Kidney (tissue), 14 donors: ENCODE data around the gene CNOT8. TPM values are rescaled to one million over a fixed set of nuclear protein-coding genes. Genes with fewer than 3 reads are reported as not detected.

Experiments used
- DNase-seq, 5 donors: peaks; one replicate each; pipeline ENCODE4 v3.0.0-alpha.2; 2013 to 2020
- FAIRE-seq: peaks from 2 replicates; lab custom pipeline; 2012; peaks lifted over from hg19 to GRCh38; lab: Jason Lieb, UNC
- H3K27ac ChIP-seq, 2 donors: one replicate each; pipeline ENCODE4 v1.7.0; 2013; ENCODE audit warnings: low read depth in 2 of 2, low read length in 2 of 2, inconsistent platforms in 1 of 2
- H3K27me3 ChIP-seq: one replicate; pipeline ENCODE4 v1.7.1; 2013; ENCODE audit warnings: low read length, inconsistent platforms; ENCODE audit not compliant: control insufficient read depth, insufficient read depth
- H3K36me3 ChIP-seq, 3 donors: one replicate each; pipeline versions ENCODE4 v1.7.0 to v1.7.1; 2013; ENCODE audit warnings: low read length in 3 of 3, control low read depth in 1 of 3, inconsistent platforms in 1 of 3; ENCODE audit not compliant: insufficient read depth in 3 of 3, control insufficient read depth in 2 of 3
- H3K4me1 ChIP-seq, 3 donors: one replicate each; pipeline versions ENCODE4 v1.7.0 to v1.7.1; 2013; ENCODE audit warnings: low read length in 3 of 3, inconsistent platforms in 1 of 3, low read depth in 1 of 3; ENCODE audit not compliant: control insufficient read depth in 2 of 3, insufficient read depth in 2 of 3
- H3K4me3 ChIP-seq, 3 donors: one replicate each; pipeline versions ENCODE4 v1.7.0 to v1.8.1; 2013; ENCODE audit warnings: low read length in 3 of 3, control low read depth in 1 of 3, inconsistent platforms in 1 of 3
- H3K9ac ChIP-seq, 3 donors: one replicate each; pipeline versions ENCODE4 v1.7.0 to v1.7.1; 2013; ENCODE audit warnings: low read length in 3 of 3, control low read depth in 1 of 3, inconsistent platforms in 1 of 3
- H3K9me3 ChIP-seq, 3 donors: one replicate each; pipeline versions ENCODE4 v1.7.0 to v1.7.1; 2013; ENCODE audit warnings: low read length in 3 of 3, control low read depth in 1 of 3, inconsistent platforms in 1 of 3; ENCODE audit not compliant: control insufficient read depth in 2 of 3, insufficient read depth in 1 of 3
- intact Hi-C: fragments of 100-400 bp; cut with DNase I; formaldehyde crosslinking; loops from one replicate; pipeline ENCODE4 v1.11.1; 2022
- polyA plus RNA-seq: library from polyadenylated mRNA; stranded (reverse); fragments of 350-450 nt; fragmentation: Illumina TruSeq; extraction: RNeasy Lipid Tissue Mini Kit (QIAGEN cat#74804); gene quantifications from one replicate; pipeline ENCODE4 v1.2.3, GENCODE V29; 2014; ENCODE audit warnings: low read depth, low replicate concordance; ENCODE audit not compliant: insufficient read depth
- total RNA-seq: library from RNA; stranded (reverse); fragmentation: NEBNext Ultra II Directional; extraction: Animal tissue kit (Norgen Biotek cat#: 25700); gene quantifications from one replicate; pipeline ENCODE4 v1.2.1, GENCODE V29; 2021
- TF ChIP-seq, protein P1 (sequence below): IDR thresholded peaks from 3 replicates; pipeline ENCODE4 v1.5.1; 2012; ENCODE audit warnings: mild to moderate bottlenecking, moderate library complexity, borderline replicate concordance; ENCODE audit not compliant: insufficient read depth; ENCODE audit errors: extremely low read depth
- donor health status: control.
- donor health status: control.
- donor health status: control.
- donor health status: control.
- donor health status: control.
- donor health status: DM: yes; HTN: yes; CAD: no.
- donor health status: Normal renal cell carcinoma (clear cell type).

CNOT8 gene
- total and polyA plus RNA-seq, 2 donors from 2014 or later, result 28.4 to 40.4 TPM

DNA sequence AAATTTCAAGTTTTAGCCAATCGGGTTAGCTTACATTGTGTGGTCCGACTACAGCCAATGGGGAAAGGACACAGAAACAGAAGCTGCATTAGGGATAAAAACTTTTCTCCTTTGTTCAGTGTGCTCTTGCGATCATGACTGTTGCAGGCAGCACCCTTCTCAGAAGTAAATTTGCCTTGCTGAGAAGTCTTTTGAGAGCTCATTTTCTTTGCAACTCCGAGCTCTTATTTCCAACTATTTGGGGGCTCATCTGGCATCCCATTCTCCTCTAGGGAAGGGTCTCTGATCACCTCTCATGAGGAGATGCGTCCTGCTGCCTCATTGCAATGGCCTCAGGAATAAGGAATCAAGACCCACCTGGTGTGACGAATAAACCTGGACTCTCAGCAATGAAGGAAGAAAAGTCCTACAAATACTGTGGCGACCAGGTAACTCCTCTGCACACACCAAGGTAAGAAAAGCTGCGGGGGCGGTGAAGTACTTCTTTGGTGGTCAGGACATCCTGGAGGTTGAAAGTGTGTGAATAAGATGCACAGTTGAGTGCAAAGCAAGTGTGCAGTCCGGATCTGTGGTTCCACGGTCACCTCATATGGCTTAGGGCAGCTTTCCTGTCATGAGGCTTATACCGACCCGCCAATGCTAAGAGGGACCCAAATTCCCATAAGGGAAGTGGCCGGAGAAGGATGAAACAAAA, 20.4 kb downstream of the CNOT8 start:
- FAIRE-seq (no peak), DNase-seq (no peak)
- Histone ChIP-seq H3K4me3 (no peak overlapping the region), H3K4me1 (peaks cover 0 to 2% (median 0%) of the 10 kb centered on the region in 3 donors), H3K9me3 (peaks cover 0 to 12% (median 0%) of the 10 kb centered on the region in 3 donors), H3K36me3 (peaks cover 0 to 20% (median 14%) of the 10 kb centered on the region in 3 donors), H3K9ac (no peak overlapping the region), H3K27ac (no peak overlapping the region), H3K27me3 (no peaks in the 10 kb centered on the region)
- intact Hi-C loops, result no loop called here
- TF ChIP-seq, protein P1, sequence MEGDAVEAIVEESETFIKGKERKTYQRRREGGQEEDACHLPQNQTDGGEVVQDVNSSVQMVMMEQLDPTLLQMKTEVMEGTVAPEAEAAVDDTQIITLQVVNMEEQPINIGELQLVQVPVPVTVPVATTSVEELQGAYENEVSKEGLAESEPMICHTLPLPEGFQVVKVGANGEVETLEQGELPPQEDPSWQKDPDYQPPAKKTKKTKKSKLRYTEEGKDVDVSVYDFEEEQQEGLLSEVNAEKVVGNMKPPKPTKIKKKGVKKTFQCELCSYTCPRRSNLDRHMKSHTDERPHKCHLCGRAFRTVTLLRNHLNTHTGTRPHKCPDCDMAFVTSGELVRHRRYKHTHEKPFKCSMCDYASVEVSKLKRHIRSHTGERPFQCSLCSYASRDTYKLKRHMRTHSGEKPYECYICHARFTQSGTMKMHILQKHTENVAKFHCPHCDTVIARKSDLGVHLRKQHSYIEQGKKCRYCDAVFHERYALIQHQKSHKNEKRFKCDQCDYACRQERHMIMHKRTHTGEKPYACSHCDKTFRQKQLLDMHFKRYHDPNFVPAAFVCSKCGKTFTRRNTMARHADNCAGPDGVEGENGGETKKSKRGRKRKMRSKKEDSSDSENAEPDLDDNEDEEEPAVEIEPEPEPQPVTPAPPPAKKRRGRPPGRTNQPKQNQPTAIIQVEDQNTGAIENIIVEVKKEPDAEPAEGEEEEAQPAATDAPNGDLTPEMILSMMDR, result no peak

DNA sequence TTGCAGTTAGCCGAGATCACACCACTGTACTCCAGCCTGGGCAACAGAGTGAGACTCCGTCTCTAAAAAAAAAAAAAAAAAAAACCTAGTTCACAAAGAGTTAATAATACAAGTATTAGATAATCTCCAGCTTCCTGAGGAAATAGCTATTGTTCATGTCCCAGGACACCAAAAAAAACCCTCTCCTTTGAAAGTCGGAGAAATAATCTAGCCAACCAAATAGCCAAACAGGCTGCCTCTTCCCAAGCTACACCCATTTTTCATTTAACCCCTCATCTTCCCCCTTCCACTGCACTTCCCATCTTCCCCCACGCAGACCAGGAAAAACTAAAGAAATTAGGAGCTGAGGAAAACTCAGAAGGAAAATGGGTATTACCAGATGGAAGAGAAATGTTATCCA, 23.6 kb downstream of the CNOT8 start:
- H3K27ac ChIP-seq, result no peak overlapping the region
- DNase-seq (peak in 1 of 5 donors; percentile 4), FAIRE-seq (no peak)
- no peak overlapping the region for H3K4me3 ChIP-seq
- TF ChIP-seq, protein P1, result no peak
- H3K9me3 ChIP-seq, result peaks cover 0 to 30% (median 8%) of the 10 kb centered on the region in 3 donors
- no peaks in the 10 kb centered on the region for H3K27me3 ChIP-seq
- peaks cover 0 to 2% (median 0%) of the 10 kb centered on the region in 3 donors for H3K4me1 ChIP-seq
- H3K36me3 ChIP-seq, result peaks cover 4 to 8% (median 6%) of the 10 kb centered on the region in 3 donors
- intact Hi-C loops, result no loop called here
- H3K9ac ChIP-seq, result no peak overlapping the region

DNA sequence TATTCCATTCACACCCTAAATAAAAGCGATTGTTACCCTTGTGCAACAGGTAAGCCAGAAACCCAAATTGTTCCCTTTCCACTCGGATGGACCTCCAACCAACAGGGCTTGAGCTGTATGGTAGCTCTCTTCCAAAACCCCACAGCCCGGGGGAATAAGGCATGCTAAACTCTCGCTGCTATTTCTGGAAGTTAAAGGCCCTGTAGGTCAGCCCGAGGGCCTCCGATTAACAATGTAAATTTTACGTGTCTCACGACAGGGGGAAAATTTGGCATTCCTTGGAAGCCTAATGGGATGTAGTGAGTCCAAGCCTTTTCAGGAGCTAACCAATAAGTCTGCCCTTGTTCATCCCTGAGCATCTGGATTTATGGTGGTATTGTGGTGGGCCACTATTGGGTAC, 26.0 kb downstream of the CNOT8 start:
- TF ChIP-seq, protein P1, result no peak
- FAIRE-seq (no peak), DNase-seq (no peak)
- Histone ChIP-seq H3K27ac (no peak overlapping the region), H3K9me3 (peaks cover 0 to 19% (median 8%) of the 10 kb centered on the region in 3 donors), H3K27me3 (no peaks in the 10 kb centered on the region), H3K36me3 (peaks cover 7 to 18% (median 18%) of the 10 kb centered on the region in 3 donors), H3K9ac (no peak overlapping the region), H3K4me3 (no peak overlapping the region), H3K4me1 (peaks cover 0 to 2% (median 0%) of the 10 kb centered on the region in 3 donors)
- intact Hi-C loops, result no loop called here
